ENCODE results near the gene RFPL3. TPM values are rescaled to one million over a fixed set of nuclear protein-coding genes. Genes with fewer than 3 reads are reported as not detected.
"Not testable (repeated sequence)": the region's sequence is repeated elsewhere in the genome, so short reads cannot be mapped to it uniquely, and the experiment has no call there.

The RFPL3 gene
- total and polyA plus RNA-seq, 12 donors, result not detected

GRCh38 chr22:32348031-32348611 lies 9.5 kb upstream of the RFPL3 start:
- intact Hi-C loops (cut with DNase I), result no loop called here
- no peaks in the 10 kb centered on the region for H3K36me3 ChIP-seq
- no peak for TF ChIP-seq CTCF (IDR thresholded peaks at IDR 0.05)
- WGBS, 2 donors, result 75 to 79% methylated on average over 6 of the region's 6 CpGs
- H3K4me1 ChIP-seq, result no peaks in the 10 kb centered on the region
- H3K9me3 ChIP-seq, result peaks cover 0 to 3% (median 0%) of the 10 kb centered on the region in 11 donors
- ATAC-seq (no peak), DNase-seq (no peak)
- H3K27me3 ChIP-seq, result peaks cover 0 to 23% (median 0%) of the 10 kb centered on the region in 7 donors
- no peak overlapping the region for H3K4me3 ChIP-seq
- no peak overlapping the region for H3K27ac ChIP-seq

- not testable (repeated sequence) for H3K36me3 ChIP-seq, H3K9me3 ChIP-seq, H3K27ac ChIP-seq, H3K4me3 ChIP-seq, DNase-seq, ATAC-seq, H3K27me3 ChIP-seq, H3K4me1 ChIP-seq
- WGBS, 2 donors, result 97% methylated on average over 1 of the region's 1 CpG
- intact Hi-C loops (cut with DNase I), result loop anchor here in 1 of 10 donors (5.0 kb wide), 1 partner anchor 50 kb away; no protein-coding TSS in a partner anchor
Observed at GRCh38 chr22:32351875-32352274, 5.8 kb upstream of the RFPL3 start.

- H3K9me3 ChIP-seq, result no peaks in the 10 kb centered on the region
- no peaks in the 10 kb centered on the region for H3K4me1 ChIP-seq
- 93 to 98% methylated on average over 14 of the region's 14 CpGs for WGBS, 2 donors
- no peaks in the 10 kb centered on the region for H3K27me3 ChIP-seq
- no peak overlapping the region for H3K4me3 ChIP-seq
- TF ChIP-seq CTCF (IDR thresholded peaks at IDR 0.05), result no peak
- ATAC-seq (no peak), DNase-seq (no peak)
- intact Hi-C loops (cut with DNase I), result loop anchor here in 1 of 10 donors (5.0 kb wide), 1 partner anchor 50 kb away; no protein-coding TSS in a partner anchor
- no peaks in the 10 kb centered on the region for H3K36me3 ChIP-seq
- no peak overlapping the region for H3K27ac ChIP-seq
Observed at GRCh38 chr22:32352681-32353080, 5.0 kb upstream of the RFPL3 start.

- no peak for ATAC-seq
- WGBS, 2 donors, result 93 to 94% methylated on average over 28 of the region's 28 CpGs
- H3K27me3 ChIP-seq, result no peaks in the 10 kb centered on the region
- no peak for DNase-seq
- no peaks in the 10 kb centered on the region for H3K9me3 ChIP-seq
- H3K27ac ChIP-seq, result no peak overlapping the region
- no peak for TF ChIP-seq CTCF (IDR thresholded peaks at IDR 0.05)
- no peaks in the 10 kb centered on the region for H3K4me1 ChIP-seq
- H3K36me3 ChIP-seq, result no peaks in the 10 kb centered on the region
- intact Hi-C loops (cut with DNase I), result loop anchor here in 1 of 10 donors (5.0 kb wide), 1 partner anchor 51 kb away; no protein-coding TSS in a partner anchor
- H3K4me3 ChIP-seq, result peak overlapping the region in 1 of 10 donors; percentile 53
Observed at GRCh38 chr22:32353292-32353691, 4.4 kb upstream of the RFPL3 start.

GRCh38 chr22:32353840-32354239 lies 3.8 kb upstream of the RFPL3 start:
- Histone ChIP-seq H3K4me3 (peak overlapping the region in 3 of 10 donors; percentile 3 to 54 (median 53)), H3K27ac (peak overlapping the region in 1 of 10 donors; percentile 63), H3K27me3 (no peaks in the 10 kb centered on the region), H3K9me3 (no peaks in the 10 kb centered on the region), H3K4me1 (no peaks in the 10 kb centered on the region), H3K36me3 (no peaks in the 10 kb centered on the region)
- no peak for TF ChIP-seq CTCF (IDR thresholded peaks at IDR 0.05)
- intact Hi-C loops (cut with DNase I), result loop anchor here in 1 of 10 donors (5.0 kb wide), 1 partner anchor 52 kb away; no protein-coding TSS in a partner anchor
- ATAC-seq (peak in 1 of 8 donors; percentile 18), DNase-seq (no peak)
- WGBS, 2 donors, result 92 to 95% methylated on average over 19 of the region's 19 CpGs
